GM23248 (cell line): ENCODE data around the gene KRT82.

Experiments used
- EZH2 ChIP-seq: fragments of 200-600 bp; sonication (generic); IDR thresholded peaks from 2 replicates; pipeline ENCODE4 v1.6.1; 2018; ENCODE audit warnings: antibody characterized with exemption, mild to moderate bottlenecking; ENCODE audit not compliant: insufficient read depth, poor library complexity, severe bottlenecking
- EZH2phosphoT487 ChIP-seq: fragments of 200-600 bp; sonication (generic); IDR thresholded peaks from 2 replicates; pipeline ENCODE4 v1.6.1; 2018; ENCODE audit warnings: antibody characterized with exemption, moderate library complexity, mild to moderate bottlenecking, low read depth; ENCODE audit not compliant: insufficient read depth

DNA sequence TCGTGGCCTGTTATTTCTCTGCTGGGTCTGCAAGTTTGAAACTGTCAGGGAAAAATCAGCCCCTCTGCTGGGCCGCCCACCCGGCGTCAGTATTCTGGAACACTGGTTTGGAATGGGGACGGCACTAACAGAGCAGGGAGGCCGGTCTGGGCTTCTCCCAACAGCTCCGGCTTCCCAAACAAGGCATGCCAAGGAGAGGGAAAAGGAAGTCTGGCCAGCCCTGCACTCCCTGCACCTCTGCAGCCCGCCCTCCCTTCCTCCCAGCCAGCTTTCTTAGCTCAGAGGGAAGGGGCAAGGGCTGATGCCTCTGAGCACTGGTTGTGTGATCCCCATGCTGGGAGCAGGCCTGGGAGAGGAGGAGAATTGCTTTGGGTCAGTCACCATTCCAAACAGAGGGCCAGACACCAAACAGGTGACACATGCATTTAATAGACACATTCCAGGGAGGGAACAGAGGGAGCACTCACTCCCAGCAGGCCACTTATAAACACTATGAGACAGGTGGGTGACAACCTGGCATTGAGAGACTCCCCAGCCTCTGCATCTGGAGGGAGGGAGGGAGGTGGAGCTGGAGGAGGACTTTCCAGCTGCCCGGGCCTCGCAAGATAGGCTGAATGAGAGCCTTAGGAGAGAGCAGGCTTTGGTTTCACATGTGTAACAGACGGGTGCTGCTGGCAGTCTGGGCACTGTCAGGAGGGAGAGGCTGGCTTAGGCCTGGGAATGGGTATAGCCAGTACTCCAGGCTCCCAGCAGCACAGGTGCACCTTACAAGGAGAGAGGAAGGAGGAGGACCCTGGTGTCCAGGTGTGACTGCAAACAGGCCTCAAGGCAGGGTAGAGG is 17.7 kb upstream of the KRT82 start:
- TF ChIP-seq EZH2 (no peak), EZH2phosphoT487 (no peak)
